ENCODE results near the gene TIMP3.

Gene TIMP3

DNA sequence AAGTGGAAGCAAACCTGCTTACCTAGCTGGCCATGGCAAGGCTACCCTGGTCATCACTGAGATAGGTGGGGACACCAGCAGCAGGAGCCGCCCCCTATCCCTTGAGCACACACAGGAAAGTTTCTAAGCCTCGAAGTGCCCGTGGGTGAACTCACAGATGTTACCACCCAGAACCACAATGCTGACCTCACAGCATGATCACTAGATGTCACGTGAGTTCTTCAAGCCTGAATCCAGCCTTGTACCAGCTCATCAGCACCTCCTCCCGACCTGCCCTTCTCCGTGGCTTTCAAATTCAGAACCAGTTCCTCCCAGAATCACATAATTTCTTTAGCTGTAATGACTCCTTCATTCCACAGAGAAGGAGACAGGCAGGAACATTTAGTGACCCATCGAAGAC, 24.7 kb upstream of the TIMP3 start (continued):
- TF ChIP-seq, protein P1, sequence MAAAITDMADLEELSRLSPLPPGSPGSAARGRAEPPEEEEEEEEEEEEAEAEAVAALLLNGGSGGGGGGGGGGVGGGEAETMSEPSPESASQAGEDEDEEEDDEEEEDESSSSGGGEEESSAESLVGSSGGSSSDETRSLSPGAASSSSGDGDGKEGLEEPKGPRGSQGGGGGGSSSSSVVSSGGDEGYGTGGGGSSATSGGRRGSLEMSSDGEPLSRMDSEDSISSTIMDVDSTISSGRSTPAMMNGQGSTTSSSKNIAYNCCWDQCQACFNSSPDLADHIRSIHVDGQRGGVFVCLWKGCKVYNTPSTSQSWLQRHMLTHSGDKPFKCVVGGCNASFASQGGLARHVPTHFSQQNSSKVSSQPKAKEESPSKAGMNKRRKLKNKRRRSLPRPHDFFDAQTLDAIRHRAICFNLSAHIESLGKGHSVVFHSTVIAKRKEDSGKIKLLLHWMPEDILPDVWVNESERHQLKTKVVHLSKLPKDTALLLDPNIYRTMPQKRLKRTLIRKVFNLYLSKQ (tag by site-specific recombination; IDR thresholded peaks at IDR 0.05; ENCODE audit: borderline replicate concordance) = no peak
- TF ChIP-seq, protein P2, sequence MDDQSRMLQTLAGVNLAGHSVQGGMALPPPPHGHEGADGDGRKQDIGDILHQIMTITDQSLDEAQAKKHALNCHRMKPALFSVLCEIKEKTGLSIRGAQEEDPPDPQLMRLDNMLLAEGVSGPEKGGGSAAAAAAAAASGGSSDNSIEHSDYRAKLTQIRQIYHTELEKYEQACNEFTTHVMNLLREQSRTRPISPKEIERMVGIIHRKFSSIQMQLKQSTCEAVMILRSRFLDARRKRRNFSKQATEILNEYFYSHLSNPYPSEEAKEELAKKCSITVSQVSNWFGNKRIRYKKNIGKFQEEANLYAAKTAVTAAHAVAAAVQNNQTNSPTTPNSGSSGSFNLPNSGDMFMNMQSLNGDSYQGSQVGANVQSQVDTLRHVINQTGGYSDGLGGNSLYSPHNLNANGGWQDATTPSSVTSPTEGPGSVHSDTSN (CRISPR knock-in tag; IDR thresholded peaks at IDR 0.05) = no peak
- TF ChIP-seq ZNF677 (tag by site-specific recombination; IDR thresholded peaks at IDR 0.05) (no peak), ZNF302 (tag by site-specific recombination; IDR thresholded peaks at IDR 0.05; ENCODE audit: low read depth) (no peak), SP7 (tag by site-specific recombination; IDR thresholded peaks at IDR 0.05) (no peak)

DNA sequence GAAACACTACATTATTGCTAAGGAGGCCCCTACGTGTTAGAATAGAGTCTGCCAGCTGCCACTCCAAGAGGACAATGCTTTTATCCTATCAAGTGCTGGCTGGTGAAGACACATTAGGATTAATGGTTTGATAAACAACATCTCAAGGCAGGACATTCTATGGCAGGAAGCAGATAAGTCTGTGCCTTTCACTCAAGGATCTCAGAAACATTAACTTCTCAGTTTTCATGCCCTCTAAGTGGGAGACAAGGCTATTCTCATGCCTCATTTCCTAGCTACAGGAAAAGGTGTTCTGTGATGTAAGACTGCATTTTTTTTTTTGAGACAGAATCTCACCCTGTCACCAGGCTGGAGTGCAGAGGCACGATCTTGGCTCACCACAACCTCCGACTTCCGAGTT, 23.5 kb upstream of the TIMP3 start:
- TF ChIP-seq ZNF549 (tag by site-specific recombination; IDR thresholded peaks at IDR 0.05) (no peak), MZF1 (tag by site-specific recombination; IDR thresholded peaks at IDR 0.05; ENCODE audit: borderline replicate concordance) (no peak), ZNF155 (tag by site-specific recombination; IDR thresholded peaks at IDR 0.05) (no peak), GFI1B (tag by site-specific recombination; IDR thresholded peaks at IDR 0.05) (no peak), ZNF184 (tag by site-specific recombination; IDR thresholded peaks at IDR 0.05) (no peak)
- TF ChIP-seq, protein P3, sequence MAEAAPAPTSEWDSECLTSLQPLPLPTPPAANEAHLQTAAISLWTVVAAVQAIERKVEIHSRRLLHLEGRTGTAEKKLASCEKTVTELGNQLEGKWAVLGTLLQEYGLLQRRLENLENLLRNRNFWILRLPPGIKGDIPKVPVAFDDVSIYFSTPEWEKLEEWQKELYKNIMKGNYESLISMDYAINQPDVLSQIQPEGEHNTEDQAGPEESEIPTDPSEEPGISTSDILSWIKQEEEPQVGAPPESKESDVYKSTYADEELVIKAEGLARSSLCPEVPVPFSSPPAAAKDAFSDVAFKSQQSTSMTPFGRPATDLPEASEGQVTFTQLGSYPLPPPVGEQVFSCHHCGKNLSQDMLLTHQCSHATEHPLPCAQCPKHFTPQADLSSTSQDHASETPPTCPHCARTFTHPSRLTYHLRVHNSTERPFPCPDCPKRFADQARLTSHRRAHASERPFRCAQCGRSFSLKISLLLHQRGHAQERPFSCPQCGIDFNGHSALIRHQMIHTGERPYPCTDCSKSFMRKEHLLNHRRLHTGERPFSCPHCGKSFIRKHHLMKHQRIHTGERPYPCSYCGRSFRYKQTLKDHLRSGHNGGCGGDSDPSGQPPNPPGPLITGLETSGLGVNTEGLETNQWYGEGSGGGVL (tag by site-specific recombination; IDR thresholded peaks at IDR 0.05) = no peak
- TF ChIP-seq, protein P4, sequence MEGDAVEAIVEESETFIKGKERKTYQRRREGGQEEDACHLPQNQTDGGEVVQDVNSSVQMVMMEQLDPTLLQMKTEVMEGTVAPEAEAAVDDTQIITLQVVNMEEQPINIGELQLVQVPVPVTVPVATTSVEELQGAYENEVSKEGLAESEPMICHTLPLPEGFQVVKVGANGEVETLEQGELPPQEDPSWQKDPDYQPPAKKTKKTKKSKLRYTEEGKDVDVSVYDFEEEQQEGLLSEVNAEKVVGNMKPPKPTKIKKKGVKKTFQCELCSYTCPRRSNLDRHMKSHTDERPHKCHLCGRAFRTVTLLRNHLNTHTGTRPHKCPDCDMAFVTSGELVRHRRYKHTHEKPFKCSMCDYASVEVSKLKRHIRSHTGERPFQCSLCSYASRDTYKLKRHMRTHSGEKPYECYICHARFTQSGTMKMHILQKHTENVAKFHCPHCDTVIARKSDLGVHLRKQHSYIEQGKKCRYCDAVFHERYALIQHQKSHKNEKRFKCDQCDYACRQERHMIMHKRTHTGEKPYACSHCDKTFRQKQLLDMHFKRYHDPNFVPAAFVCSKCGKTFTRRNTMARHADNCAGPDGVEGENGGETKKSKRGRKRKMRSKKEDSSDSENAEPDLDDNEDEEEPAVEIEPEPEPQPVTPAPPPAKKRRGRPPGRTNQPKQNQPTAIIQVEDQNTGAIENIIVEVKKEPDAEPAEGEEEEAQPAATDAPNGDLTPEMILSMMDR (tag by site-specific recombination; IDR thresholded peaks at IDR 0.05) = no peak
- Histone ChIP-seq H3K4me1 (ENCODE audit: control insufficient read depth, insufficient read depth, low read length) (no peaks in the 10 kb centered on the region), H3K36me3 (ENCODE audit: control insufficient read depth in 2 of 2, insufficient read depth in 1 of 2, low read length in 2 of 2) (no peaks in the 10 kb centered on the region), H3K4me3 (ENCODE audit: low read depth, low read length) (no peak overlapping the region), H3K27ac (ENCODE audit: extremely low read depth, low read depth, low read length) (no peak overlapping the region), H3K9me3 (ENCODE audit: control insufficient read depth, insufficient read depth, low read depth, low read length) (no peaks in the 10 kb centered on the region)
- ChIA-PET CTCF (interaction anchor here (1.1 to 6.9 kb wide), 3 partner anchors 17 to 249 kb away, joined by 3 to 50 read pairs (median 3); no protein-coding TSS in a partner anchor), POLR2A (no interaction called here)

DNA sequence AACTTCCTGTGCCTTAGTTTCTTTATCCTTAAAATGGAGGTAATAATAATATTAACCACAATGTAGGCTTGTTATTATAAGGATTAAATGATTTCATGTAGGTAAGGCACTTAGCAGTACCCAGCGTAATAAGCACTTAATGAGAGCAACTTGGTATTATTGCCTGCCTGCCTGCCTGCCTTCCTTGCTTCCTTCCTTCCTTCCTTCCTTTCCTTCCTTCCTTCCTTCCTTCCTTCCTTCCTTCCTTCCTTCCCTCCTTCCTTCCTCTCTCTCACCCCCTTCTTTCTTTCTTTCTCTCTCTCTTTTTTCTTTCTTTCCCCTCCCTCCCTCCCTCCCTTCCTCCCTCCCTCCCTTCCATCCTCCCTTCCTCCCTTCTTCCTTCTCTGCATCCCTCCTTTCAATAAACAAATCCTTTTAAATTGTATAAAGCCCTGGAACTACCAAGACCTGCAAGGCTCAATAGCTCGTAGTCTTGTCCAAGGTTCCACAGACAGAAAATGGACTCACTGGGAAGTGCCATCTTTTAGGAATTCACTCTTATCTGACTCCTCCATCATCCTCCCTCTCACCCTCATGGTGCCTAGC, 20.7 kb upstream of the TIMP3 start:
- TF ChIP-seq, protein P5, sequence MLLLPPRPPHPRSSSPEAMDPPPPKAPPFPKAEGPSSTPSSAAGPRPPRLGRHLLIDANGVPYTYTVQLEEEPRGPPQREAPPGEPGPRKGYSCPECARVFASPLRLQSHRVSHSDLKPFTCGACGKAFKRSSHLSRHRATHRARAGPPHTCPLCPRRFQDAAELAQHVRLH (tag by site-specific recombination; IDR thresholded peaks at IDR 0.05) = no peak
- no peak for TF ChIP-seq ZNF777 (tag by site-specific recombination; IDR thresholded peaks at IDR 0.05; ENCODE audit: borderline replicate concordance)
- peak; percentile 58 for TF ChIP-seq ZNF366 (tag by site-specific recombination; conservative IDR thresholded peaks at IDR 0.05)
- no peak for TF ChIP-seq HOXA7 (CRISPR knock-in tag; IDR thresholded peaks at IDR 0.05; ENCODE audit: borderline replicate concordance)
- ChIA-PET CTCF (interaction anchor here (6.9 kb wide), 1 partner anchor 14 kb away, joined by 50 read pairs; no protein-coding TSS in a partner anchor), POLR2A (interaction anchor here (0.7 kb wide), 1 partner anchor 36 kb away, joined by 13 read pairs; no protein-coding TSS in a partner anchor)
- Histone ChIP-seq H3K4me1 (ENCODE audit: control insufficient read depth, insufficient read depth, low read length) (no peaks in the 10 kb centered on the region), H3K9me3 (ENCODE audit: control insufficient read depth, insufficient read depth, low read depth, low read length) (no peaks in the 10 kb centered on the region), H3K27ac (ENCODE audit: extremely low read depth, low read depth, low read length) (no peak overlapping the region), H3K36me3 (ENCODE audit: control insufficient read depth in 2 of 2, insufficient read depth in 1 of 2, low read length in 2 of 2) (no peaks in the 10 kb centered on the region), H3K4me3 (ENCODE audit: low read depth, low read length) (no peak overlapping the region)

Measured in HEK293 (cell line).